Karpas-422 (cell line): ENCODE measurements around the gene NFIA. TPM values are rescaled to one million over a fixed set of nuclear protein-coding genes. Genes with fewer than 3 reads are reported as not detected.
A peak's percentile ranks its signal among the peaks of the same experiment; 100 is the strongest.
"Not testable (repeated sequence)": the region's sequence is repeated elsewhere in the genome, so short reads cannot be mapped to it uniquely, and the experiment has no call there.

Experiments used
- DNase-seq: peaks from one replicate; pipeline ENCODE4 v3.0.0-alpha.2; 2015
- H2AFZ ChIP-seq: fragments of 200-600 bp; sonication (generic); 2 replicates; pipeline ENCODE4 v1.6.1; 2014; ENCODE audit warnings: antibody characterized with exemption, low read length, mixed read lengths
- H3K27ac ChIP-seq: fragments of 200-600 bp; sonication (generic); 2 replicates; pipeline ENCODE4 v1.5.1; 2014; ENCODE audit warnings: mild to moderate bottlenecking, low read length, moderate library complexity
- H3K27me3 ChIP-seq: fragments of 200-600 bp; sonication (generic); 2 replicates; pipeline ENCODE4 v1.6.1; 2014; ENCODE audit warnings: low read length, mixed read lengths
- H3K36me3 ChIP-seq: fragments of 200-600 bp; sonication (generic); 2 replicates; pipeline ENCODE4 v1.6.1; 2014; ENCODE audit warnings: low read length, mixed read lengths; ENCODE audit not compliant: insufficient read depth
- H3K4me1 ChIP-seq: fragments of 200-600 bp; sonication (generic); 2 replicates; pipeline ENCODE4 v1.6.1; 2014; ENCODE audit warnings: mild to moderate bottlenecking, low read length, mixed read lengths
- H3K4me2 ChIP-seq: fragments of 200-600 bp; sonication (generic); 2 replicates; pipeline ENCODE4 v1.6.1; 2014; ENCODE audit warnings: low read length, low read depth, mild to moderate bottlenecking; ENCODE audit not compliant: poor library complexity, severe bottlenecking
- H3K4me3 ChIP-seq: fragments of 200-600 bp; sonication (generic); 2 replicates; pipeline ENCODE4 v1.5.1; 2014; ENCODE audit warnings: mild to moderate bottlenecking, antibody characterized with exemption, low read length, mixed read lengths
- H3K79me2 ChIP-seq: fragments of 200-600 bp; sonication (generic); 2 replicates; pipeline ENCODE4 v1.6.1; 2014; ENCODE audit warnings: mild to moderate bottlenecking, low read length, mixed read lengths
- H3K9ac ChIP-seq: fragments of 200-600 bp; sonication (generic); 2 replicates; pipeline ENCODE4 v1.6.0; 2014; ENCODE audit warnings: low read length
- H3K9me2 ChIP-seq: fragments of 200-600 bp; sonication (generic), shearing (Covaris generic); replicated peaks from 2 replicates; pipeline ENCODE4 v1.6.0; 2014; ENCODE audit warnings: mild to moderate bottlenecking, low read length, moderate library complexity; ENCODE audit not compliant: insufficient read depth
- H3K9me3 ChIP-seq: fragments of 300-700, 200-600 bp; sonication (generic); 2 replicates; pipeline ENCODE4 v1.6.1; 2014; ENCODE audit warnings: low read length, mixed read lengths
- H4K20me1 ChIP-seq: fragments of 200-600 bp; sonication (generic); 2 replicates; pipeline ENCODE4 v1.6.1; 2014; ENCODE audit warnings: mild to moderate bottlenecking, antibody characterized with exemption, low read length, low read depth; ENCODE audit not compliant: insufficient read depth
- total RNA-seq: library from RNA; depleted of rRNA; stranded (reverse); fragments of >200 nt; shearing (Covaris generic); gene quantifications from 2 replicates; pipeline ENCODE4 v1.2.3, GENCODE V29; 2014; ENCODE audit warnings: low replicate concordance

The NFIA gene
- total RNA-seq, 1 experiment from 2014 or later: 38.3 TPM

DNA sequence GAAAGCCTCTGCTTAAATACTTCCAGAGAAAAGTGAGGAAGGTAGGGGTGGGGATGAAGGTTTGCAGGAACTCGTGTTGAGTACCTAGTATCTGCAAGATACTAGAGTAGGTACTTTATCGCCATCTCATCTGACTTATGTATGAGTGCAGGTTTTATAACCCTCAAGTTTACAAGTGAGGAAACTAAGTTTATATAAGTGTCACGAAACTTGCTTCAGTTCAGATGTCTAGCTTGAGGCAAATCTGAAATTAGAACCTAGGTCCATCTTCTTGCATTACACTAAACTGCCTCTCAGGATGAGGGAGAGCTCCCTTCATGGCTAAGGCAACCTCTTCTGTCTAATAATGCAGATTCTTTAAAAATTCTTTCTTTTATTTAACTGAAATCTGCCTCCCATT is 43.5 kb downstream of the NFIA start:
- no peaks in the 10 kb centered on the region for H4K20me1 ChIP-seq
- H3K9me2 ChIP-seq: no peaks in the 10 kb centered on the region
- no peak overlapping the region for H2AFZ ChIP-seq
- no peak for DNase-seq
- H3K9ac ChIP-seq: no peak overlapping the region
- no peak overlapping the region for H3K4me3 ChIP-seq
- H3K9me3 ChIP-seq: no peaks in the 10 kb centered on the region
- H3K27ac ChIP-seq: no peak overlapping the region
- no peak overlapping the region for H3K4me2 ChIP-seq
- H3K27me3 ChIP-seq: no peaks in the 10 kb centered on the region
- peaks cover 50% of the 10 kb centered on the region for H3K4me1 ChIP-seq
- H3K36me3 ChIP-seq: no peaks in the 10 kb centered on the region
- H3K79me2 ChIP-seq: peaks cover 49% of the 10 kb centered on the region

DNA sequence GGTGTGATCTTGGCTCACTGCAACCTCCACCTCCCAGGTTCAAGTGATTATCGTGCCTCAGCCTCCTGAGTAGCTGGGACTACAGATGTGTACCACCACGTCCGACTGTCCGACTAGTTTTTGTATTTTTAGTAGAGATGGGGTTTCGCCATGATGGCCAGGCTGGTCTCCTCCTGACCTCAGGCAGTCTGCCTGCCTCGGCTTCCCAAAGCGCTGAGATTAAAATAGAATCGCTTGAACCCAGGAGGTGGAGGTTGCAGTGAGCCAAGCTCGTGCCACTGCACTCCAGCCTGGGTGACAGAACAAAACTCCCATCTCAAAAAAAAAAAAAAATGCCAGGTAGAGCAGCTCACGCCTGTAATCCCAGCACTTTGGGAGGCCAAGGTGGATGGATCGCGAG is 44.5 kb downstream of the NFIA start:
- H2AFZ ChIP-seq, DNase-seq, H3K4me3 ChIP-seq, H3K4me2 ChIP-seq, H3K9ac ChIP-seq, H3K9me3 ChIP-seq, H3K36me3 ChIP-seq, H3K27me3 ChIP-seq, H3K9me2 ChIP-seq, H4K20me1 ChIP-seq, H3K27ac ChIP-seq: not testable (repeated sequence)
- Histone ChIP-seq H3K4me1 (peaks cover 50% of the 10 kb centered on the region), H3K79me2 (peaks cover 44% of the 10 kb centered on the region)

DNA sequence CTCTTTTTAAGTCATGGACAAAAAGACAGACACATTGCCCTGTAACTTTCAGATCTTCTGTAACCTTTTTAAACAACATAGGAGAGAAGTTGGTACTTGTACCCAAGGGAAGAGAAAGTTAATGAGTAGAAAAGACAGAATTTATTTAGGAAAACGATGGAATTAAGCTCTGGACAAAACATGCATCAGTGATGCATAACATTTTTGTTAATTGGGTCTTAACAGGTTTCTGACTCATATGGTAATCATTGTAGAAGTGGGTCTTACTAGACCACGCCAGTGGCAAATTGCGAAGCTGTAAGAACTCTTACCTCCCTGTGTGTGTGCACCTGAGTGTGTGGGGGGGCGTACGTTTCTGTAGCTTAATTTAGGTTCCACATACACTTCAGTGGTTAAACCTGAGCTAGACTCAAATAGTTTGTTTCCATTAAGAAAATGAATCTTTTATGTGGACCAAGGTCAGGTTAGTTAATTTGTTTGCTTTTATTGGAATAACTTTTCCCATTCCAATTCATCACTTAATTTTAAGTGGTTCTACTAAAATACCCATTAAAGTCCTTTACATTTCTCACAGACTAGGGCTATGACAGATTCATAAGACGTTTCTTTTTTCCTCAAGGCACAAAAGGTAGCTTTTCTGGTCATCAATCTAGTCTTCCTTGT is 48.1 kb downstream of the NFIA start:
- Histone ChIP-seq H3K9me3 (no peaks in the 10 kb centered on the region), H3K9ac (no peak overlapping the region), H3K4me1 (peaks cover 51% of the 10 kb centered on the region), H3K27me3 (no peaks in the 10 kb centered on the region), H3K27ac (0 out of 2 replicates have a peak overlapping the region, but pooled peaks have one; percentile 35), H3K4me3 (no peak overlapping the region), H3K79me2 (peaks cover 27% of the 10 kb centered on the region), H2AFZ (no peak overlapping the region), H3K9me2 (no peaks in the 10 kb centered on the region), H4K20me1 (no peaks in the 10 kb centered on the region), H3K36me3 (no peaks in the 10 kb centered on the region), H3K4me2 (no peak overlapping the region)
- DNase-seq: no peak

DNA sequence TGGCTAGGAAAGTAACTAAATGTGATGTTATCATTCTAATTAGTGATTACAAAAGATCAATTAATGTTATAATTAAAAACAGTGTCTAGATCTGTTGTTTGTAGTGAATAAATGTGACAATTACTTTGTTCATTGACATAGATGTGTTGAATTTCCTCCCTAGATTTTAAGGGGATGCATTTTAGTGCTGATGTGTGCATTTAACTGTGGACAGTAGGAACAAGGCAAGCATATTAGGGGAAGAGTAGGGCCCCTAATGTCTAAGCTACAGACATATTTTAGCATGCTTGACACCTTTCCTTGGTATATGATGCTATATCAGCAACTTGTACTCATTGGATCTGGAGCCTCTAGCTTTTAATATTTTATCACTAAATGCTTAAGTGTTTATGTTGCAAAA is 48.9 kb downstream of the NFIA start:
- H3K4me3 ChIP-seq: no peak overlapping the region
- peak overlapping the region; percentile 24 for H3K4me2 ChIP-seq
- H3K27ac ChIP-seq: peak overlapping the region; percentile 29; the same call in 1 of the 2 replicates
- H3K79me2 ChIP-seq: peaks cover 27% of the 10 kb centered on the region
- H3K36me3 ChIP-seq: no peaks in the 10 kb centered on the region
- no peaks in the 10 kb centered on the region for H4K20me1 ChIP-seq
- no peaks in the 10 kb centered on the region for H3K9me3 ChIP-seq
- peaks cover 59% of the 10 kb centered on the region for H3K4me1 ChIP-seq
- H3K27me3 ChIP-seq: no peaks in the 10 kb centered on the region
- H3K9ac ChIP-seq: no peak overlapping the region
- no peaks in the 10 kb centered on the region for H3K9me2 ChIP-seq
- no peak for DNase-seq
- no peak overlapping the region for H2AFZ ChIP-seq

DNA sequence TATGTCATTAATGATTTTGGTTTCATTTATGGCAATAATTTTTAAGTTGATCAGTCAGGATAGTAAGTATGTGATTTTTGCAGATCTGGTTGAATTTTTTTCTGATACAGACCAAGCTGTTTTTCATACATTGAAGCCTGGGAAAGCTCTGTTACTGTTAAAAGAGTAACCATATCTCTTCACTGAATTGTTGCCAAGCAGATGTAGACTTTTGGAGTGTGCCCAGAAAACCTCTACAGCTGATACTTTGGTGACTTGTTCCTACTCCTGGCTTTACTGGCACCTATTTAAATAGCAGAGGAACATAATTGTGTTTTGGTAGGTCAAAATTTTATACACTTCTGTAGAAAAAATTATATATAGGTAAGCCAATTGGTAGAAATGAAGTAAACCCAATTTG is 49.4 kb downstream of the NFIA start:
- peak overlapping the region; percentile 24 for H3K4me2 ChIP-seq
- H3K4me3 ChIP-seq: no peak overlapping the region
- DNase-seq: no peak
- H3K4me1 ChIP-seq: peaks cover 64% of the 10 kb centered on the region
- H2AFZ ChIP-seq: no peak overlapping the region
- H3K9ac ChIP-seq: no peak overlapping the region
- H3K79me2 ChIP-seq: peaks cover 27% of the 10 kb centered on the region
- no peaks in the 10 kb centered on the region for H3K27me3 ChIP-seq
- no peaks in the 10 kb centered on the region for H3K9me3 ChIP-seq
- H4K20me1 ChIP-seq: no peaks in the 10 kb centered on the region
- H3K36me3 ChIP-seq: no peaks in the 10 kb centered on the region
- no peaks in the 10 kb centered on the region for H3K9me2 ChIP-seq
- peak overlapping the region; percentile 29; the same call in 1 of the 2 replicates for H3K27ac ChIP-seq

DNA sequence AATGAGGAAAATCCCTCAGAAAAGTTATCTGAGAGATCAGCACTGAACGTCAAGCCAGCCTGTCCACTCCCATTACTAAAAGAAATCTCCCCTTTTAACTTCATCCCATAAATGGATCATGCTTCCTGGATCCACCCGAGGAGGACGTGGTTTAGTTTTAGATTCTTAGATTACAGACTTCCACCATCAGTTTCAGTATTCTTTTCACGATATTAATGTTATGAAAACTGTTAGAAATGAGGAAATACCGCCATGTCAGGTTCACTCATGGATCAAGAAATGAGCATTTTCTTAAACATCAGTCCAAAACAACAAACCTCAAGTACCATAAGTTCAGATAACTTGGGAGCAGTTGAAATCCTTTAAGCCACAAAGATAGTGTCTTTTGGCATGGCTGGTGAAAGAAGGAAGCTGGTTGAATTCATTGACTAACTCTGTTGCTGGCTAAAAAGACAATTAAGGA is 49.8 kb downstream of the NFIA start:
- Histone ChIP-seq H3K4me3 (no peak overlapping the region), H3K9me3 (no peaks in the 10 kb centered on the region), H3K36me3 (no peaks in the 10 kb centered on the region), H3K27me3 (no peaks in the 10 kb centered on the region), H3K27ac (peak overlapping the region; percentile 29), H4K20me1 (no peaks in the 10 kb centered on the region), H3K4me2 (peak overlapping the region; percentile 24), H3K79me2 (peaks cover 29% of the 10 kb centered on the region), H3K9me2 (no peaks in the 10 kb centered on the region), H2AFZ (no peak overlapping the region), H3K4me1 (peaks cover 68% of the 10 kb centered on the region), H3K9ac (no peak overlapping the region)
- DNase-seq: no peak

DNA sequence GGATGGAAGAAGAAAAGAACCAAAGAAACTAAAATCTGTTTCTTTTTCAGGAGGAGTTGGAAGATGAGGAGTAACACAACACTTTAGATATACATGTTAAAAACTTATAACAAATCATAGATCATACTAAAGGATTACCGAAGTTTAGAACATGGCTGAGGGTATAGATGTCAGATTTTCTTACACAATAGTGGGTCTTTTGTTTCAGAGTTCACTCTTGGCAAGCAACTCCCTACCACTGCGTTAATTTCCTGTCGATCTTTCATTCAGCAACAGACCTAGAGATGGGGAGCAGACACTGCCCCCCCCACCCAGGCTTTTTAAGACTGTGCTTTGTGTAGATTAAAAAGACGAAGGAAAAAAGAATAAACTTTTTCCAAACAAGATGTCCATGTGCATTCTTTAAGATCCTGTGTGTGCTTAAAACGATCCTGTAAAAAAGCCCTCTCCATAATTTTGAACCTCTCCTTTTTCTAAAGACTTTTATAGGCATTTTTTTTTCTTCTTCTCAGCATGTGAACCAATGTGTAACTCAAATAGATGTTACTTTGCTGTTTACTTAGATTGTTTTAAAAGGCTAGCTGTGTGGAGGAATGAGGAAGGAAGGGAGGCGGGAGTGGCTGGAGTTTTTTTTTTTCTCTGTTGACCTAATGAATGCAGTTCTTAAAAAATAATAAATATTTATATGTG is 50.4 kb downstream of the NFIA start:
- Histone ChIP-seq H3K9ac (no peak overlapping the region), H3K4me2 (peak overlapping the region; percentile 24), H3K79me2 (peaks cover 34% of the 10 kb centered on the region)

DNA sequence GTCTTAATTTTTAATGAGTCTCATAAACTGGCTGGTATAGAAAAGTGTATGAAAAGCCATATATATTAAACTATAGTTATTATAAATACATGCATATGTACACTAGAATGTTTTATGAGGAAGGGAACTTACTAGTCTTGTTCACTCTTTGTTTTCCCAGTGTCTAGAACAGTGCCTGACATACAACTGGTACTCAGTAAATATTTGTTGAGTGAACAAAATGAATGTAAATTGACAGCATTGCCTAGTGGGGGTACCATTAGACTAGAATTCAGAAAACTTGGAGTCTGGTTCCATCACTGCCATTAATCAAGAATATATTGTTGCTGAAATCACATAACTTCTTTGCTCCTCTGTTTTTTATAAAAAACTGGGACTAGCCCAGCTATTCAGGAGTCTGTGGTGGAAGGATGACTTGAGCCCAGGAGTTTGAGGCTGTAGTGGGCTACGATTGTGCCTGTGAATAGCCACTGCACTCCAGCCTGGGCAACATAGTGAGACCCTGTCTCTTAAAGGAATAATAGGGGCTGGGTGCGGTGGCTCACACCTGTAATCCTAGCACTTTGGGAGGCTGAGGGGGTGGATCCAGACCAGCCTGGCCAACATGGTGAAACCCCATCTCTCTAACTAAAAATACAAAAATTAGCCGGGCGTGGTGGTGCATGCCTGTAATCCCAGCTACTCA is 51.1 kb downstream of the NFIA start:
- H3K27ac ChIP-seq: peak overlapping the region; percentile 95
- H3K4me2 ChIP-seq: no peak overlapping the region
- H3K9me2 ChIP-seq: no peaks in the 10 kb centered on the region
- no peak overlapping the region for H3K9ac ChIP-seq
- DNase-seq: no peak
- no peak overlapping the region for H3K4me3 ChIP-seq
- peaks cover 34% of the 10 kb centered on the region for H3K79me2 ChIP-seq
- peaks cover 79% of the 10 kb centered on the region for H3K4me1 ChIP-seq
- H2AFZ ChIP-seq: no peak overlapping the region
- H3K9me3 ChIP-seq: no peaks in the 10 kb centered on the region
- no peaks in the 10 kb centered on the region for H3K36me3 ChIP-seq
- H4K20me1 ChIP-seq: no peaks in the 10 kb centered on the region
- no peaks in the 10 kb centered on the region for H3K27me3 ChIP-seq

More for the DNA sequence above, 50.4 kb downstream of the NFIA start:
- Histone ChIP-seq H2AFZ (no peak overlapping the region), H3K4me3 (no peak overlapping the region), H3K9me2 (no peaks in the 10 kb centered on the region), H4K20me1 (no peaks in the 10 kb centered on the region), H3K4me1 (peaks cover 74% of the 10 kb centered on the region), H3K27me3 (no peaks in the 10 kb centered on the region), H3K36me3 (no peaks in the 10 kb centered on the region), H3K27ac (peak overlapping the region; percentile 29), H3K9me3 (no peaks in the 10 kb centered on the region)
- DNase-seq: no peak
